Right cardiac atrium (tissue), 5 donors: Measurements from ENCODE around the gene RGS9. TPM values are rescaled to one million over a fixed set of nuclear protein-coding genes. Genes with fewer than 3 reads are reported as not detected.

Experiments
- ATAC-seq, 2 donors: fragments of 200-7000 bp; cut with Tn5 transposase; one replicate each; pipeline versions ENCODE4 v1.8.0 to v1.9.1; 2020; ENCODE audit warnings: moderate library complexity in 2 of 2, mild to moderate bottlenecking in 1 of 2
- DNase-seq, 3 donors: peaks; one replicate each; pipeline ENCODE4 v3.0.0-alpha.2; 2020
- H3K27ac ChIP-seq: one replicate; pipeline ENCODE4 v1.5.1; 2013; ENCODE audit warnings: mild to moderate bottlenecking, low read length, control low read depth, moderate library complexity
- H3K27me3 ChIP-seq: one replicate; pipeline ENCODE4 v1.6.1; 2013; ENCODE audit not compliant: control insufficient read depth, insufficient read depth
- H3K4me1 ChIP-seq: one replicate; pipeline ENCODE4 v1.6.1; 2013; ENCODE audit warnings: low read length; ENCODE audit not compliant: control insufficient read depth, insufficient read depth
- H3K4me3 ChIP-seq: one replicate; pipeline ENCODE4 v1.5.1; 2013; ENCODE audit warnings: low read length, control low read depth
- H3K9me3 ChIP-seq: one replicate; pipeline ENCODE4 v1.6.1; 2013; ENCODE audit warnings: low read length; ENCODE audit not compliant: control insufficient read depth
- WGBS: extraction: QIAGEN DNeasy Blood & Tissue Kit; methylation state at CpG from one replicate; pipeline ENCODE4 v1.1.7; 2013; 5-methylcytosine and 5-hydroxymethylcytosine counted together
- intact Hi-C, 4 donors: fragments of 100-400 bp; cut with DNase I; formaldehyde crosslinking; loops; one replicate each; pipeline versions ENCODE4 v1.11.0 to v1.14.0; 2022 to 2023
- polyA plus RNA-seq: library from polyadenylated mRNA; stranded (reverse); fragments of 200-250 nt; gene quantifications from one replicate; pipeline ENCODE4 v1.2.3, GENCODE V29; 2013
- total RNA-seq, 4 donors: library from RNA; stranded (reverse); fragmentation: NEBNext Ultra II Directional; extraction: Animal tissue kit (Norgen Biotek cat#: 25700); gene quantifications; one replicate each; pipeline ENCODE4 v1.2.1, GENCODE V29; 2021
- donor health status: healthy with polysubstance abuse.
- donor health status: DM: no; HTN: yes; CAD: no.
- donor health status: DM: no; HTN: no; CAD: no.
- donor health status: DM: no; HTN: yes; CAD: no; lungs with severe emphysema.
- donor health status: DM: yes; HTN: yes; CAD: no.

The RGS9 gene
- total and polyA plus RNA-seq, 5 donors = 4.2 to 15.1 (median 7.9) TPM

- DNase-seq (no peak), ATAC-seq (no peak)
- 69% methylated on average over 4 of the region's 4 CpGs for WGBS
- no peaks in the 10 kb centered on the region for H3K9me3 ChIP-seq
- no peaks in the 10 kb centered on the region for H3K27me3 ChIP-seq
- H3K4me3 ChIP-seq = no peak overlapping the region
- intact Hi-C loops = no loop called here
- H3K27ac ChIP-seq = no peak overlapping the region
- no peaks in the 10 kb centered on the region for H3K4me1 ChIP-seq
These were observed 124.0 kb downstream of the RGS9 start for GRCh38 chr17:65261152-65261551.

- intact Hi-C loops = no loop called here
- no peak overlapping the region for H3K4me3 ChIP-seq
- no peaks in the 10 kb centered on the region for H3K4me1 ChIP-seq
- DNase-seq (no peak), ATAC-seq (no peak)
- no peak overlapping the region for H3K27ac ChIP-seq
- no peaks in the 10 kb centered on the region for H3K9me3 ChIP-seq
- 64% methylated on average over 8 of the region's 8 CpGs for WGBS
- no peaks in the 10 kb centered on the region for H3K27me3 ChIP-seq
These were observed 124.8 kb downstream of the RGS9 start for GRCh38 chr17:65261682-65262636.

GRCh38 chr17:65265276-65265675 is 128.1 kb downstream of the RGS9 start:
- H3K9me3 ChIP-seq = no peaks in the 10 kb centered on the region

GRCh38 chr17:65268832-65269231 is 131.7 kb downstream of the RGS9 start:
- H3K27me3 ChIP-seq = no peaks in the 10 kb centered on the region
- intact Hi-C loops = no loop called here
- no peak for ATAC-seq

More at GRCh38 chr17:65265276-65265675, 128.1 kb downstream of the RGS9 start:
- no peak for ATAC-seq
- no peak overlapping the region for H3K4me3 ChIP-seq
- no peak overlapping the region for H3K27ac ChIP-seq
- no peaks in the 10 kb centered on the region for H3K27me3 ChIP-seq
- intact Hi-C loops = no loop called here
- no peak for DNase-seq
- no peaks in the 10 kb centered on the region for H3K4me1 ChIP-seq

GRCh38 chr17:65270499-65271253 is 133.5 kb downstream of the RGS9 start:
- ATAC-seq (no peak), DNase-seq (no peak)
- WGBS = 45% methylated on average over 23 of the region's 23 CpGs
- no peak overlapping the region for H3K27ac ChIP-seq
- no peaks in the 10 kb centered on the region for H3K4me1 ChIP-seq
- no peaks in the 10 kb centered on the region for H3K27me3 ChIP-seq
- no peak overlapping the region for H3K4me3 ChIP-seq
- intact Hi-C loops = loop anchor here in 1 of 4 donors (10.0 kb wide), 1 partner anchor 904 kb away; no protein-coding TSS in a partner anchor
- no peaks in the 10 kb centered on the region for H3K9me3 ChIP-seq

More at GRCh38 chr17:65268832-65269231, 131.7 kb downstream of the RGS9 start:
- no peaks in the 10 kb centered on the region for H3K9me3 ChIP-seq
- no peak for DNase-seq
- no peaks in the 10 kb centered on the region for H3K4me1 ChIP-seq
- no peak overlapping the region for H3K27ac ChIP-seq
- no peak overlapping the region for H3K4me3 ChIP-seq
- 70% methylated on average over 2 of the region's 2 CpGs for WGBS

GRCh38 chr17:65271296-65271695 is 134.1 kb downstream of the RGS9 start:
- no peaks in the 10 kb centered on the region for H3K9me3 ChIP-seq

More at GRCh38 chr17:65271296-65271695, 134.1 kb downstream of the RGS9 start:
- 51% methylated on average over 4 of the region's 4 CpGs for whole genome bisulfite sequencing
- ATAC-seq (no peak), DNase-seq (no peak)
- intact Hi-C loops = loop anchor here in 1 of 4 donors (10.0 kb wide), 1 partner anchor 904 kb away; no protein-coding TSS in a partner anchor
- no peak overlapping the region for H3K4me3 ChIP-seq
- H3K4me1 ChIP-seq = no peaks in the 10 kb centered on the region
- H3K27me3 ChIP-seq = no peaks in the 10 kb centered on the region
- H3K27ac ChIP-seq = no peak overlapping the region

Other genes starting within 250 kb of the RGS9 start
- gene LRRC37A3, start 217.9 kb upstream of the RGS9 start, total RNA-seq = 10 to 100 TPM in 1 of 4 donors, 1 to 10 TPM in 3; 4.6 to 11.2 (median 7.4) TPM
- 2.0 TPM for gene LRRC37A3, start 217.9 kb upstream of the RGS9 start, polyA plus RNA-seq
- gene GNA13, start 80.6 kb upstream of the RGS9 start, total RNA-seq = 10 to 100 TPM; 25.4 to 30.1 (median 27.2) TPM
- gene GNA13, start 80.6 kb upstream of the RGS9 start, polyA plus RNA-seq = 11.7 TPM